ENCODE measurements around the gene FGGY.

Gene FGGY

DNA sequence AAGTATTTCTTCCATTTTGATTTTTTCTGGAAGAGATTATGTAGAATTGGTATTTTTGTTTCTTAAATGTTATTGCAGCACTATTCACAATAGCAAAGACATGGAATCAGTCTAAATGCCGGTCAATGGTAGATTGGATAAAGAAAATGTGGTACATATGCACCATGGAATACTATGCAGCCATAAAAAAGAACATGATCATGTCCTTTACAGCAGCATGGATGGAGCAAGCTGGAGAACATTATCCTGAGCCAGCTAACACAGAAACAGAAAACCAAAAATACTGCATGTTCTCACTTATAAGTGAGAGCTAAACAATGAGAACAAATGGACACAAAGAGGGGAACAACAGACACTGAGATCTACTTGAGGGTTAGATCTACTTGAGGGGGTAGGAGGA lies 5.4 kb downstream of the FGGY start:
- no peak overlapping the region for H3K4me3 ChIP-seq (ENCODE audit: low read depth, low read length)
- in situ Hi-C loops (cut with HindIII; ENCODE audit: low sequenced_read_pairs), result no loop called here
- no peak for DNase-seq (ENCODE audit: low read depth, low spot score)
- TF ChIP-seq, protein P1, sequence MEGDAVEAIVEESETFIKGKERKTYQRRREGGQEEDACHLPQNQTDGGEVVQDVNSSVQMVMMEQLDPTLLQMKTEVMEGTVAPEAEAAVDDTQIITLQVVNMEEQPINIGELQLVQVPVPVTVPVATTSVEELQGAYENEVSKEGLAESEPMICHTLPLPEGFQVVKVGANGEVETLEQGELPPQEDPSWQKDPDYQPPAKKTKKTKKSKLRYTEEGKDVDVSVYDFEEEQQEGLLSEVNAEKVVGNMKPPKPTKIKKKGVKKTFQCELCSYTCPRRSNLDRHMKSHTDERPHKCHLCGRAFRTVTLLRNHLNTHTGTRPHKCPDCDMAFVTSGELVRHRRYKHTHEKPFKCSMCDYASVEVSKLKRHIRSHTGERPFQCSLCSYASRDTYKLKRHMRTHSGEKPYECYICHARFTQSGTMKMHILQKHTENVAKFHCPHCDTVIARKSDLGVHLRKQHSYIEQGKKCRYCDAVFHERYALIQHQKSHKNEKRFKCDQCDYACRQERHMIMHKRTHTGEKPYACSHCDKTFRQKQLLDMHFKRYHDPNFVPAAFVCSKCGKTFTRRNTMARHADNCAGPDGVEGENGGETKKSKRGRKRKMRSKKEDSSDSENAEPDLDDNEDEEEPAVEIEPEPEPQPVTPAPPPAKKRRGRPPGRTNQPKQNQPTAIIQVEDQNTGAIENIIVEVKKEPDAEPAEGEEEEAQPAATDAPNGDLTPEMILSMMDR (IDR thresholded peaks at IDR 0.05; ENCODE audit: low read depth, low read length), result no peak

DNA sequence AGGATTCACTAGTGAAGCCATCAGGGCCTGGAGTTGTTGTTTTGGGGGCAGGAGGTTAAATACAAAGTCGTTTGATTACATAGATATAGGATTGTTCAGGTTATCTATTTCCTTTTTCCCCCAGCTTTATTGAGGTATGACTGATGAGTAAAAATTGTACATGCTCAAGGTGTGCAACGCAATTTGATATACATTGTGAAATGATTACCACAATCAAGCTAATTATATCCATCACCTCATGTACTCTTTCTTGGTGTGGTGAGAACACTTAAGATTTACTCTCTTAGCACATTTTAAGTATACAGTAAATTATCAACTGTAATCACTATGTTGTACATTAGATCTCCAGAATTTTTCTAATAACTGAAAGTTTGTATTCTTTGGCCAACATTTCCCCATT lies 6.0 kb downstream of the FGGY start:
- no peak overlapping the region for H3K4me3 ChIP-seq (ENCODE audit: low read depth, low read length)
- DNase-seq (ENCODE audit: low read depth, low spot score), result no peak
- TF ChIP-seq, protein P1 (IDR thresholded peaks at IDR 0.05; ENCODE audit: low read depth, low read length), result no peak
- in situ Hi-C loops (cut with HindIII; ENCODE audit: low sequenced_read_pairs), result no loop called here

DNA sequence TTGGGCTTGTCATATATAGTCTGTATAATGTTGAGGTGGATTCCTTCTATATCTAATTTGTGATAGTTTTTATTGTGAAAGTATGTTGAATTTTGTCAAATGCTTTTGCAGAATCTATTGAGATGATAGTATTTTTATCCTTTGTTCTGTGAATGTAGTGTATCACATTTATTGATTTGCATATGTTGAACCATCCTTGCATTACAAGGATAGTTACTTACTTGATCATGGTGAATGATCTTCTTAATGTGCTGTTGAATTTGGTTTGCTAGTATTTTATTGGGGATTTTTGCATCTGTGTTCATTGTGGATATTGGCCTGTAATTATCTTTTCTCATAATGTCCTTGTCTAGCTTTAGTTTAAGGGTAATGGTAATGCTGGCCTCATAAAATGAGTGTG lies 8.3 kb downstream of the FGGY start:
- TF ChIP-seq, protein P1 (IDR thresholded peaks at IDR 0.05; ENCODE audit: low read depth, low read length), result no peak
- DNase-seq (ENCODE audit: low read depth, low spot score), result no peak
- H3K4me3 ChIP-seq (ENCODE audit: low read depth, low read length), result no peak overlapping the region
- in situ Hi-C loops (cut with HindIII; ENCODE audit: low sequenced_read_pairs), result no loop called here

DNA sequence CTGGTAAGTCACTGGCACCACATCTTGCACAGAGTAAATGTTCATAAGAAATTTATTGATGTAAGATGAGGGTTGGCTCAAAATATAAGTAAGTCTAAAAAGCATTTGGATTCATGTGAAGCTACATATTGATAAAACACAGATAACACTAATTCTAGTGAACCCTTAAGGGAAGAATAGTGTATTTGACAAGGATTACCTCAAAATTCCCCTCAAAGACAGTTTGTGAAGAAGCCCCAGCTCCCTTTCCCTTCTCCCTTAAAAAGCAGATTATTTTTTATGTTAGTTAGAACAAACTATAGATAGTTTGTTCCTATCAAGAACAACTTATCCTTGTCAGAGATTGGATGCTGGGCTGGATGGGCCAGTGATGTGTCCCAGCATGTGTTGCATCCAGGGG lies 10.7 kb downstream of the FGGY start:
- TF ChIP-seq, protein P1 (IDR thresholded peaks at IDR 0.05; ENCODE audit: low read depth, low read length), result no peak
- no peak overlapping the region for H3K4me3 ChIP-seq (ENCODE audit: low read depth, low read length)
- in situ Hi-C loops (cut with HindIII; ENCODE audit: low sequenced_read_pairs), result no loop called here
- no peak for DNase-seq (ENCODE audit: low read depth, low spot score)

DNA sequence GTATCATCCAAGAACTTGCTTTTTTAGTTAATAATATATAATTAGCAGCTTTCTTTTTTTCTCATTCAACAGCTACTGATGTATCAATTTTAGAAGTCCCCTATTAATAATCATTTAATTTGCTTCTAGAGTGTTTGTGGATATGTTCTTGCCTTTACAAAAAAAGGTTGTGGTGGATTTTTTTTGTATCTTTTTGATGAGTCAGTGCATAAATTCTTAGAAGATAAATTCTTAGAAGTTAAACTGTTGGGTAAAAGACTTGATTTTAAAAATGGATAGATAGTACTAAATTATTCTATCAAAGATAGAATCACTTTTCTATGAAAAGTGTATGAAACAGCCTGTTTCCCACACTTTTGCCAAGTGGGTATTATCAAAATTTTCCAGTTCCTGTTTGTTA lies 11.9 kb downstream of the FGGY start:
- no peak overlapping the region for H3K4me3 ChIP-seq (ENCODE audit: low read depth, low read length)
- in situ Hi-C loops (cut with HindIII; ENCODE audit: low sequenced_read_pairs), result no loop called here
- TF ChIP-seq, protein P1 (IDR thresholded peaks at IDR 0.05; ENCODE audit: low read depth, low read length), result no peak
- DNase-seq (ENCODE audit: low read depth, low spot score), result no peak

DNA sequence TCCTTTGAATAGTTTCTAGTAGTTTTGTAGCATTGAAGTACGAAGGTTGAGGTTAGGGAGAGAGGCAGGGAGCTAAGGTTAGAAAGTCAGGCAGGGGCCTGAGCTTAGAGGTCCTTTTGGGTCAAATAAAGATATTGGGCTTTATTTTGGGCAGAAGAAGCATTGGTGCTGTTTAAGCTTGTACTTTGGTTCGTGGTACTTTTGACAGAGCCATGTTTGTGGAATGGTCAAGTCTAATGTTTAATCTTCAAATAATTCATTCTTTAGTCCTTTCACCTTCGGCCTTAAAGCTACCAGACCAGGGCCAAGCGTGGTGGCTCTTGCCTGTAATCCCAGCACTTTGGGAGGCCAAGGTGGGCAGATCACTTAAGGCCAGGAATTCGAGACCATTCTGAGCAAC lies 12.5 kb downstream of the FGGY start:
- TF ChIP-seq, protein P1 (IDR thresholded peaks at IDR 0.05; ENCODE audit: low read depth, low read length), result no peak
- in situ Hi-C loops (cut with HindIII; ENCODE audit: low sequenced_read_pairs), result no loop called here
- H3K4me3 ChIP-seq (ENCODE audit: low read depth, low read length), result no peak overlapping the region
- no peak for DNase-seq (ENCODE audit: low read depth, low spot score)
